Thoracic aorta (tissue), 2 donors: ENCODE results near the gene PVALEF. TPM values are rescaled to one million over a fixed set of nuclear protein-coding genes. Genes with fewer than 3 reads are reported as not detected.
A peak's percentile ranks its signal among the peaks of the same experiment; 100 is the strongest.
"Not testable (repeated sequence)": the region's sequence is repeated elsewhere in the genome, so short reads cannot be mapped to it uniquely, and the experiment has no call there.

Experiments
- ATAC-seq: fragments of 150-250 bp; one replicate; pipeline ENCODE4 v1.8.0; 2017; ENCODE audit warnings: low read depth; ENCODE audit not compliant: insufficient number of reproducible peaks, low FRiP score
- DNase-seq: peaks from one replicate; pipeline ENCODE4 v3.0.0-alpha.2; 2020; ENCODE audit warnings: low spot score
- H3K27ac ChIP-seq, 2 donors: fragments of 200-600 bp; sonication (generic); 1 replicate in 1 of 2; 2 replicates in 1 of 2; pipeline ENCODE4 v1.5.1; 2016; ENCODE audit warnings: mild to moderate bottlenecking in 2 of 2, moderate library complexity in 2 of 2
- H3K27me3 ChIP-seq: fragments of 200-600 bp; sonication (generic); replicated peaks from 2 replicates; pipeline ENCODE4 v1.6.0; 2016; ENCODE audit warnings: mild to moderate bottlenecking; ENCODE audit not compliant: insufficient read depth
- H3K36me3 ChIP-seq: fragments of 200-600 bp; sonication (generic); one replicate; pipeline ENCODE4 v1.5.1; 2016
- H3K4me1 ChIP-seq, 2 donors: fragments of 200-600 bp; sonication (generic); 1 replicate in 1 of 2; 2 replicates in 1 of 2; pipeline versions ENCODE4 v1.5.1 to v1.6.0; 2016; ENCODE audit warnings: low read depth in 2 of 2, mild to moderate bottlenecking in 1 of 2; ENCODE audit not compliant: control insufficient read depth in 1 of 2
- H3K4me3 ChIP-seq: fragments of 200-600 bp; sonication (generic); 2 replicates; pipeline ENCODE4 v1.5.1; 2016; ENCODE audit warnings: mild to moderate bottlenecking
- H3K9me3 ChIP-seq: fragments of 200-600 bp; sonication (generic); 2 replicates; pipeline ENCODE4 v1.5.1; 2016
- CTCF ChIP-seq: fragments of 200-600 bp; sonication (generic); IDR thresholded peaks from one replicate; pipeline ENCODE4 v1.5.1; 2019; ENCODE audit warnings: antibody characterized with exemption
- total RNA-seq, 2 donors: library from RNA; depleted of rRNA; stranded (reverse); fragments of >200 nt; gene quantifications; one replicate each; pipeline versions ENCODE4 v1.1.0 to v1.2.3, GENCODE V29; 2016

The PVALEF gene
- total RNA-seq, 2 donors from 2014 or later = not detected

- no peak for TF ChIP-seq CTCF
Observed at GRCh38 chr17:81221842-81222619, 56.7 kb downstream of the PVALEF start.

DNA sequence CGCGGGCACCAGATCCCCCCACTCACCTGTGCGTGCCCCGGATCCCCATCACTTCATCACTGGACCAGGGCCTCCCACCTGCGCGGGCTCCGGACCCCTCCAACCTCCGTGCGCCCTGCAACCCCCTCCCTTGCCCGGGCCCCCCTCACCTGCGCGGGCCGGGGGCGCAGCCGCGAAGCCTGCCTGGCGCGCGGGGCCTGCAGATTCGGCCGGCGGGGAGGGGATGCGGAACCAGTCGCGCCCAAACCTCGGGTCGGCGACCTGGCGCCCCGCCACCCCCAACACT lies 57.3 kb downstream of the PVALEF start:
- no peaks in the 10 kb centered on the region for H3K36me3 ChIP-seq
- no peaks in the 10 kb centered on the region for H3K9me3 ChIP-seq
- H3K4me1 ChIP-seq = peaks cover 10 to 15% of the 10 kb centered on the region in 2 donors
- peak overlapping the region; percentile 87 for H3K4me3 ChIP-seq
- no peak for TF ChIP-seq CTCF
- DNase-seq (no peak), ATAC-seq (no peak)
- H3K27ac ChIP-seq = no peak overlapping the region
- H3K27me3 ChIP-seq = no peaks in the 10 kb centered on the region

More at GRCh38 chr17:81221842-81222619, 56.7 kb downstream of the PVALEF start:
- no peaks in the 10 kb centered on the region for H3K9me3 ChIP-seq
- peak; percentile 7 for ATAC-seq
- no peaks in the 10 kb centered on the region for H3K27me3 ChIP-seq
- no peak overlapping the region for H3K27ac ChIP-seq
- no peaks in the 10 kb centered on the region for H3K36me3 ChIP-seq
- peaks cover 10 to 15% of the 10 kb centered on the region in 2 donors for H3K4me1 ChIP-seq
- no peak for DNase-seq
- H3K4me3 ChIP-seq = peak overlapping the region; percentile 87

DNA sequence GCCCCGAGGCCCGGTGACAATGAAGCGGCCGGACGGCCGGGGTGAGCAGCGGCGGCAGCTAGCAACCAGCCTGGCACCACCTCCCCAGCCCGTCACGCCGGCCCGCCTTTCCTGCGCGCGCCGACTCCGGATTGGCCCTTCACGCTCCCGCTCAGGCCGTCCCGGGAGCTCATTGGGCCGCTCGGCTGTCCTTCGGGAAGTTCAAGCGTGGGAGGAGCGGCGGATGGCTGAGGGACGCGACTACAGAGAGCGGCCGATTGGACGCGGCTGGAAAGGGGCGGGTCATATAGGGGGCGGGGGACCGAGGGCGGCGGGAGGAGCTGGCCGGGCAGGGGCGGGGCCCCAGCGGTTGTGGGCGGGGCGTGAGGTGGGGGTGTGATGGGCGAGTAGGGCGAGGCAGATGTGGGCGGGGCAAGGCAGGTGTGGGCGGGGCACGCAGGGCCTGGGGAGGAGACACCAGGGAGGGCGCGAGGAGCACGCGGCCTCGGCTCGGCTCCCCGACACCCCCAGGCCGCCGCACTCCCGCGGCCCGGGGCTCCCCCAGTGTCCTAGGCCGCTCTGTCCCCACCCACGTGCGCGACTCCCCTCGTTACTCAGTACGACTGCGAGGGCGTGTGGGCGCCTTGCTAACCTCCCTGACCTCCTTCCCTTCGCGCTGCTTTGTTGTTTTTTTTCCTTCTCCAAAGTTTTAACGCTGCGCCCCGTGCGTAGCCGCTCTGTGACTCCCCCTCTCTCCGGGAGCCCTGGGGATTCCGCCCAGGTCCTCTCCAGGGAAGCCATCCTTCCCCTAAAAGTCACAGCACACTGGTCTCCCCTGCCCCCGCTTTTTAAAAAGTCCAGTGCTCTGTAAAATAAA lies 57.8 kb downstream of the PVALEF start, which contains the start of gene CEP131:
Gene CEP131 (minus strand): TSS at position 60 of the 856 bp plus-strand sequence. CDS start 2,909 bp downstream, outside the sequence.
- Histone ChIP-seq H3K4me3 (peak within 1 kb of the TSS; percentile 87), H3K4me1 (peaks cover 10 to 15% of the 10 kb centered on the region in 2 donors), H3K36me3 (no peaks in the 10 kb centered on the region), H3K27ac (peak within 1 kb of the TSS; percentile 24 to 55), H3K9me3 (no peaks in the 10 kb centered on the region), H3K27me3 (no peaks in the 10 kb centered on the region)
- ATAC-seq (peak; percentile 96), DNase-seq (peak; percentile 96)
- no peak for TF ChIP-seq CTCF

DNA sequence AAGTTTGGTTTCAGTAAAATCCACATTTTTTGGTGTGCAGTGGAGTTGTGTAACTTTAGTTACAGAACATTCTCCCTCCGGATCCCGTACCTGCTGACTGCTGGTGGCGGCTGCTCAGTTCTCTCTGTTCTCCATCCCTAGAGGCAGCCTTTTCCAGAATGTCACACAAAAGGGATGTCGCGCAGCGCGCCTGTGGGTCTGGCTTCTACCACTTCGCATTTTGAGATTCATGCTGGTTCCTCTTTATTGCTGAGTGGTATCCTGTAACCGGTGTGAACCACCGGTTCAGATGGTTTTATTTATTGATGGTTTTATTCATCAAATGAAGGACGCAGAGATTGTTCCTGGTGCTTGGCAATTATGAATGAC lies 58.4 kb downstream of the PVALEF start:
- no peak for ATAC-seq
- no peak for DNase-seq
- Histone ChIP-seq H3K4me1 (peaks cover 10 to 15% of the 10 kb centered on the region in 2 donors), H3K36me3 (no peaks in the 10 kb centered on the region), H3K9me3 (no peaks in the 10 kb centered on the region), H3K27ac (peak overlapping the region; percentile 24 to 55), H3K4me3 (peak overlapping the region; percentile 87), H3K27me3 (no peaks in the 10 kb centered on the region)
- TF ChIP-seq CTCF = no peak

DNA sequence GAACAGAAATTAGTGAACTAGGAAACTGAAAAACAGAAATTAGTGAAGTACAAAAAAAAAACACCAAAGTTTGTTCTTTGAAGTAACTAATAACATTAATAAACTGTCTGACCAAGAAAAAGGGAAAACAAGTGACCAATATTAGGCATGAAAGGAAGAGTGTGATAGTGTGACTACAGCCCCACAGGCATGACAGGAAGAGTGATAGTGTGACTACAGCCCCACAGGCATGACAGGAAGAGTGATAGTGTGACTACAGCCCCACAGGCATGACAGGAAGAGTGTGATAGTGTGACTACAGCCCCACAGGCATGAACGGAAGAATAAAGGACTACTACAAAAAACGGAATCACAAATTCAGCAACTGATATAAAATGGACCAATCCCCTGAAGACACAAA lies 62.3 kb downstream of the PVALEF start:
- ATAC-seq, H3K4me1 ChIP-seq, H3K9me3 ChIP-seq, H3K27ac ChIP-seq, H3K4me3 ChIP-seq, DNase-seq, H3K27me3 ChIP-seq: not testable (repeated sequence)
- H3K36me3 ChIP-seq = peaks cover 16% of the 10 kb centered on the region
